GM06990 (cell line): Measurements from ENCODE around the gene ATP6V0D1.

Experiments used
- DNase-seq: peaks from one replicate; pipeline ENCODE4 v3.0.0-alpha.2; 2011; ENCODE audit not compliant: insufficient read length; ENCODE audit errors: extremely low read depth
- H3K27me3 ChIP-seq: replicated peaks from 2 replicates; pipeline ENCODE4 v1.6.0; 2011; ENCODE audit warnings: low read length; ENCODE audit not compliant: control insufficient read depth, insufficient read depth
- H3K36me3 ChIP-seq: 2 replicates; pipeline ENCODE4 v1.5.1; 2011; ENCODE audit warnings: low read length; ENCODE audit not compliant: control insufficient read depth, insufficient read depth
- H3K4me3 ChIP-seq: replicated peaks from 2 replicates; pipeline ENCODE4 v1.5.1; 2011; ENCODE audit warnings: low read depth, mild to moderate bottlenecking, control low read depth, low read length
- TF ChIP-seq, protein P1 (sequence below): IDR thresholded peaks from 2 replicates; pipeline ENCODE4 v1.5.1; 2011; ENCODE audit warnings: low read length, control low read depth, mild to moderate bottlenecking, inconsistent platforms; ENCODE audit not compliant: insufficient read depth, poor library complexity, severe bottlenecking

Gene ATP6V0D1

GRCh38 chr16:67429799-67430503 lies 51.0 kb downstream of the ATP6V0D1 start:
- H3K36me3 ChIP-seq = no peaks in the 10 kb centered on the region; the same call in 1 of the 2 replicates
- no peak overlapping the region for H3K4me3 ChIP-seq
- TF ChIP-seq, protein P1, sequence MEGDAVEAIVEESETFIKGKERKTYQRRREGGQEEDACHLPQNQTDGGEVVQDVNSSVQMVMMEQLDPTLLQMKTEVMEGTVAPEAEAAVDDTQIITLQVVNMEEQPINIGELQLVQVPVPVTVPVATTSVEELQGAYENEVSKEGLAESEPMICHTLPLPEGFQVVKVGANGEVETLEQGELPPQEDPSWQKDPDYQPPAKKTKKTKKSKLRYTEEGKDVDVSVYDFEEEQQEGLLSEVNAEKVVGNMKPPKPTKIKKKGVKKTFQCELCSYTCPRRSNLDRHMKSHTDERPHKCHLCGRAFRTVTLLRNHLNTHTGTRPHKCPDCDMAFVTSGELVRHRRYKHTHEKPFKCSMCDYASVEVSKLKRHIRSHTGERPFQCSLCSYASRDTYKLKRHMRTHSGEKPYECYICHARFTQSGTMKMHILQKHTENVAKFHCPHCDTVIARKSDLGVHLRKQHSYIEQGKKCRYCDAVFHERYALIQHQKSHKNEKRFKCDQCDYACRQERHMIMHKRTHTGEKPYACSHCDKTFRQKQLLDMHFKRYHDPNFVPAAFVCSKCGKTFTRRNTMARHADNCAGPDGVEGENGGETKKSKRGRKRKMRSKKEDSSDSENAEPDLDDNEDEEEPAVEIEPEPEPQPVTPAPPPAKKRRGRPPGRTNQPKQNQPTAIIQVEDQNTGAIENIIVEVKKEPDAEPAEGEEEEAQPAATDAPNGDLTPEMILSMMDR = no peak
- peaks cover 4% of the 10 kb centered on the region for H3K27me3 ChIP-seq
- no peak for DNase-seq

DNA sequence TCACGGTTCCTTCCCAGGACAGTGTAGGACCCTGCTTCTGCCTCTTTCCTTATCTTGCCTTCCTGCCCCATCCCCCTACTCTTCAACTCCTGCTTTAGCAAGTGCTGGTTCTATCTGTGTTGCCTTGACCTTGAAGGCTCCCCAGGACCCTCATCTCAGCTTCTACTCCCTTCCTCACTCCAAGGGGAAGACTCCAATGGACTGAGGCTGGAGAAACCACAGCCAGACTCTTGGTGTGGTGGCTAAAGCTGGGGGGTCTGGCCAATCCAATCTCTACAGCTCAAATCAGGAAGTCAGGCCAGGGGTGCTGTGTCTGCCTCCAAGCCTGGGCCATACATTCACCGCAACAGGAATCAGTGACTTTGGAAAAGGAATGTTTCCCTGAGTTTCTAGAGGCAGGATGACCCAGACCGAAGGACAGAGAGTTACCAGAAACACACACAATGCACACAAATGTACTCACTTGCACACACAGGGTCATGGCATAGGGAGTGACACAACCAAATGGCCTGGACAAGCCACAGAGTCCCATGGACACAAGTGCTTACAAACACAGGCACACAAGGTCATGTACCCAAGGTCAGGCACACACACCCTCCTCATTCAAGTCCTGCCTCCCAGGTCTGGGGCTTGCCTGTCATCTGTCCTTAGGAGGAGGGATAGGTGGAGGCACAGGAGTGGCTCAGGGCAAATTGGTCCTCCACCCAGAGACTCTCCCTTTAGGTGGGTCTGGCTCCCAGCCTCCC lies 51.7 kb downstream of the ATP6V0D1 start:
- Histone ChIP-seq H3K36me3 (no peaks in the 10 kb centered on the region; the same call in 1 of the 2 replicates), H3K27me3 (peaks cover 4% of the 10 kb centered on the region), H3K4me3 (no peak overlapping the region)
- DNase-seq = no peak
- TF ChIP-seq, protein P1 = no peak

GRCh38 chr16:67428146-67428731 lies 52.7 kb downstream of the ATP6V0D1 start:
- TF ChIP-seq, protein P1 = peak; percentile 94
- no peak for DNase-seq
- peaks cover 4% of the 10 kb centered on the region for H3K27me3 ChIP-seq
- no peak overlapping the region for H3K4me3 ChIP-seq
- H3K36me3 ChIP-seq = no peaks in the 10 kb centered on the region; the same call in 1 of the 2 replicates

DNA sequence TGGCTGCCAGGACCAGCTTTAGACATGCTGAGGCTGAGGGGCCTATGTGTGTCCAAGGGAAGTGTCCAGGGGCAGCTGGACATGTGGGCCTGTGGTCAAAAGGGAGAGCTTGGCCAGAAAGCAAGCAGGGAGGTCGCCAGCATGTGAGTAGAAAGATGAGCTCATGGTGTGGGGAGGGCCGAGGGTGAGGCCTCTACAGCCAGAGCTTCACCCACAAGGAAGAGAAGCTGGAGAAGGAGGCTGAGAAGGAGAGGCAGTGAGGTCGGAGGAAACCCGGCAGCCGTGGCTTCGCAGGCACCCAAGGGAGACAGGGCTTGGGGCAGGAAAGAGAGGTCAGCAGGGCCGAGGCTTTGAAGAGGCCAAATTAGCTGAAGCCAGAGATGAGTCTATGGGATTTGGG lies 54.0 kb downstream of the ATP6V0D1 start:
- no peaks in the 10 kb centered on the region for H3K36me3 ChIP-seq
- TF ChIP-seq, protein P1 = no peak
- H3K27me3 ChIP-seq = peaks cover 4% of the 10 kb centered on the region
- no peak overlapping the region for H3K4me3 ChIP-seq
- DNase-seq = no peak

GRCh38 chr16:67426022-67426421 lies 54.9 kb downstream of the ATP6V0D1 start:
- DNase-seq = no peak
- peaks cover 2% of the 10 kb centered on the region for H3K27me3 ChIP-seq

More at GRCh38 chr16:67426022-67426421, 54.9 kb downstream of the ATP6V0D1 start:
- H3K4me3 ChIP-seq = no peak overlapping the region
- H3K36me3 ChIP-seq = no peaks in the 10 kb centered on the region
- TF ChIP-seq, protein P1 = no peak
